Duodenal mucosa (tissue), 2 donors: Measurements from ENCODE around the gene SLC24A3.

Experiments used
- H3K27ac ChIP-seq: one replicate; pipeline ENCODE4 v1.7.0; 2013; ENCODE audit warnings: low read depth, low read length
- H3K27me3 ChIP-seq, 2 donors: one replicate each; pipeline ENCODE4 v1.7.0; 2013; ENCODE audit warnings: low read length in 2 of 2, control low read depth in 1 of 2; ENCODE audit not compliant: insufficient read depth in 2 of 2, control insufficient read depth in 1 of 2
- H3K36me3 ChIP-seq, 2 donors: one replicate each; pipeline ENCODE4 v1.7.0; 2013; ENCODE audit warnings: low read length in 2 of 2, control low read depth in 1 of 2; ENCODE audit not compliant: insufficient read depth in 2 of 2, control insufficient read depth in 1 of 2
- H3K4me1 ChIP-seq, 2 donors: one replicate each; pipeline ENCODE4 v1.7.0; 2013; ENCODE audit warnings: low read length in 2 of 2, control low read depth in 1 of 2; ENCODE audit not compliant: insufficient read depth in 2 of 2, control insufficient read depth in 1 of 2
- H3K4me3 ChIP-seq, 2 donors: one replicate each; pipeline ENCODE4 v1.7.0; 2013; ENCODE audit warnings: low read length in 2 of 2, low read depth in 1 of 2
- H3K9ac ChIP-seq, 2 donors: one replicate each; pipeline ENCODE4 v1.7.0; 2013; ENCODE audit warnings: low read length in 2 of 2, low read depth in 1 of 2
- H3K9me3 ChIP-seq, 2 donors: one replicate each; pipeline ENCODE4 v1.7.0; 2013; ENCODE audit warnings: low read length in 2 of 2, control low read depth in 1 of 2; ENCODE audit not compliant: control insufficient read depth in 1 of 2

SLC24A3 gene

GRCh38 chr20:19583532-19584175 lies 371.2 kb downstream of the SLC24A3 start:
- H3K9me3 ChIP-seq, result no peaks in the 10 kb centered on the region
- H3K4me3 ChIP-seq, result no peak overlapping the region
- no peaks in the 10 kb centered on the region for H3K36me3 ChIP-seq
- H3K9ac ChIP-seq, result no peak overlapping the region
- H3K4me1 ChIP-seq, result no peaks in the 10 kb centered on the region
- no peak overlapping the region for H3K27ac ChIP-seq
- no peaks in the 10 kb centered on the region for H3K27me3 ChIP-seq

GRCh38 chr20:19588241-19588640 lies 375.8 kb downstream of the SLC24A3 start:
- Histone ChIP-seq H3K9me3 (no peaks in the 10 kb centered on the region), H3K4me3 (no peak overlapping the region), H3K27ac (no peak overlapping the region), H3K36me3 (no peaks in the 10 kb centered on the region), H3K27me3 (no peaks in the 10 kb centered on the region), H3K9ac (no peak overlapping the region), H3K4me1 (no peaks in the 10 kb centered on the region)

GRCh38 chr20:19588732-19589131 lies 376.3 kb downstream of the SLC24A3 start:
- H3K9me3 ChIP-seq, result no peaks in the 10 kb centered on the region
- H3K27ac ChIP-seq, result no peak overlapping the region
- no peaks in the 10 kb centered on the region for H3K27me3 ChIP-seq
- H3K4me1 ChIP-seq, result no peaks in the 10 kb centered on the region
- H3K9ac ChIP-seq, result no peak overlapping the region
- no peaks in the 10 kb centered on the region for H3K36me3 ChIP-seq
- no peak overlapping the region for H3K4me3 ChIP-seq

GRCh38 chr20:19589787-19590362 lies 377.4 kb downstream of the SLC24A3 start:
- Histone ChIP-seq H3K9me3 (no peaks in the 10 kb centered on the region), H3K4me3 (no peak overlapping the region), H3K27me3 (no peaks in the 10 kb centered on the region), H3K36me3 (no peaks in the 10 kb centered on the region), H3K9ac (no peak overlapping the region), H3K27ac (no peak overlapping the region), H3K4me1 (no peaks in the 10 kb centered on the region)

- H3K4me3 ChIP-seq, result no peak overlapping the region
- no peaks in the 10 kb centered on the region for H3K9me3 ChIP-seq
- no peaks in the 10 kb centered on the region for H3K36me3 ChIP-seq
- H3K4me1 ChIP-seq, result no peaks in the 10 kb centered on the region
- H3K27me3 ChIP-seq, result no peaks in the 10 kb centered on the region
- H3K9ac ChIP-seq, result no peak overlapping the region
- H3K27ac ChIP-seq, result no peak overlapping the region
Measured at GRCh38 chr20:19590382-19590781, 377.9 kb downstream of the SLC24A3 start.

- H3K36me3 ChIP-seq, result no peaks in the 10 kb centered on the region
- no peaks in the 10 kb centered on the region for H3K4me1 ChIP-seq
- no peak overlapping the region for H3K4me3 ChIP-seq
- no peak overlapping the region for H3K27ac ChIP-seq
- no peaks in the 10 kb centered on the region for H3K27me3 ChIP-seq
- H3K9me3 ChIP-seq, result no peaks in the 10 kb centered on the region
- H3K9ac ChIP-seq, result no peak overlapping the region
Measured at GRCh38 chr20:19593762-19594161, 381.3 kb downstream of the SLC24A3 start.

- H3K4me3 ChIP-seq, result no peak overlapping the region
- H3K9me3 ChIP-seq, result no peaks in the 10 kb centered on the region
- no peaks in the 10 kb centered on the region for H3K36me3 ChIP-seq
- H3K27ac ChIP-seq, result no peak overlapping the region
- H3K4me1 ChIP-seq, result no peaks in the 10 kb centered on the region
- no peak overlapping the region for H3K9ac ChIP-seq
- no peaks in the 10 kb centered on the region for H3K27me3 ChIP-seq
Measured at GRCh38 chr20:19594896-19595295, 382.5 kb downstream of the SLC24A3 start.

- Histone ChIP-seq H3K36me3 (no peaks in the 10 kb centered on the region), H3K4me3 (no peak overlapping the region), H3K27ac (no peak overlapping the region), H3K27me3 (no peaks in the 10 kb centered on the region), H3K9ac (no peak overlapping the region), H3K4me1 (no peaks in the 10 kb centered on the region), H3K9me3 (no peaks in the 10 kb centered on the region)
Measured at GRCh38 chr20:19598117-19598850, 385.8 kb downstream of the SLC24A3 start.

- H3K9me3 ChIP-seq, result no peaks in the 10 kb centered on the region
Measured at GRCh38 chr20:19599200-19599599, 386.8 kb downstream of the SLC24A3 start.

GRCh38 chr20:19600042-19600441 lies 387.6 kb downstream of the SLC24A3 start:
- Histone ChIP-seq H3K27me3 (no peaks in the 10 kb centered on the region), H3K36me3 (no peaks in the 10 kb centered on the region), H3K9ac (no peak overlapping the region), H3K27ac (no peak overlapping the region), H3K4me1 (no peaks in the 10 kb centered on the region), H3K9me3 (no peaks in the 10 kb centered on the region), H3K4me3 (no peak overlapping the region)

More at GRCh38 chr20:19599200-19599599, 386.8 kb downstream of the SLC24A3 start:
- no peaks in the 10 kb centered on the region for H3K36me3 ChIP-seq
- no peaks in the 10 kb centered on the region for H3K27me3 ChIP-seq
- no peak overlapping the region for H3K9ac ChIP-seq
- no peaks in the 10 kb centered on the region for H3K4me1 ChIP-seq
- no peak overlapping the region for H3K4me3 ChIP-seq
- no peak overlapping the region for H3K27ac ChIP-seq
